MM.1S (cell line): ENCODE data around the gene MCU.

Experiments
- EZH2 ChIP-seq: fragments of 300-600 bp; sonication (generic); optimal IDR thresholded peaks from 2 replicates; pipeline ENCODE3; 2017; ENCODE audit warnings: low read depth, mild to moderate bottlenecking, antibody characterized with exemption, low read length, mixed read lengths
- EZH2phosphoT487 ChIP-seq: fragments of 300-600 bp; sonication (generic); IDR thresholded peaks from 2 replicates; pipeline ENCODE4 v1.6.1; 2018; ENCODE audit warnings: antibody characterized with exemption, low read length
- TF ChIP-seq, protein P1 (sequence below): fragments of 300-600 bp; sonication (generic); IDR thresholded peaks from 2 replicates; pipeline ENCODE4 v1.5.1; 2016; ENCODE audit warnings: antibody characterized with exemption, low read length, mixed read lengths

DNA sequence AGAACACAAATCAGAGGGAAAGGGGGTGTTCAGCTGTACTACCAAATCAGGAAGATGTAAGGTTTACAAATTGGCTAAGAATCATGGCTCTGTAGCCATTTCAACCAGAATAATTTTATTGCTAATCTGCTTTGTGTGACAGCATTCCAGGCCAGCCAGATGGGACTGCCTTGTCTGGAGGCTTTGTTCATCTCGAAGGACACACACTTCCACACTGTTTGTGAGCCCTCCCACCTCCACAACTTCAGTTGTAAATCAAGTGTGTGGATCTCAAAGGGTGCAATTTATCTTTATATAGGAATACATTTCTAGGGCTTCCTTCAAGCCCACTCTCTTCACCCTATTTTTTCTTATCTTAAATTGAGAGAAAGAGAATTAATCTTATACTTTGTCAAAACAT, 194.7 kb downstream of the MCU start:
- TF ChIP-seq, protein P1, sequence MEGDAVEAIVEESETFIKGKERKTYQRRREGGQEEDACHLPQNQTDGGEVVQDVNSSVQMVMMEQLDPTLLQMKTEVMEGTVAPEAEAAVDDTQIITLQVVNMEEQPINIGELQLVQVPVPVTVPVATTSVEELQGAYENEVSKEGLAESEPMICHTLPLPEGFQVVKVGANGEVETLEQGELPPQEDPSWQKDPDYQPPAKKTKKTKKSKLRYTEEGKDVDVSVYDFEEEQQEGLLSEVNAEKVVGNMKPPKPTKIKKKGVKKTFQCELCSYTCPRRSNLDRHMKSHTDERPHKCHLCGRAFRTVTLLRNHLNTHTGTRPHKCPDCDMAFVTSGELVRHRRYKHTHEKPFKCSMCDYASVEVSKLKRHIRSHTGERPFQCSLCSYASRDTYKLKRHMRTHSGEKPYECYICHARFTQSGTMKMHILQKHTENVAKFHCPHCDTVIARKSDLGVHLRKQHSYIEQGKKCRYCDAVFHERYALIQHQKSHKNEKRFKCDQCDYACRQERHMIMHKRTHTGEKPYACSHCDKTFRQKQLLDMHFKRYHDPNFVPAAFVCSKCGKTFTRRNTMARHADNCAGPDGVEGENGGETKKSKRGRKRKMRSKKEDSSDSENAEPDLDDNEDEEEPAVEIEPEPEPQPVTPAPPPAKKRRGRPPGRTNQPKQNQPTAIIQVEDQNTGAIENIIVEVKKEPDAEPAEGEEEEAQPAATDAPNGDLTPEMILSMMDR, result no peak
- TF ChIP-seq EZH2phosphoT487 (no peak), EZH2 (no peak)
